Stimulated activated CD8-positive, alpha-beta memory T cell treated with anti-CD3 and anti-CD28 coated beads, Interleukin-12 subunit alpha, Interleukin-12 subunit beta, amount 100 ng/mL, for 24 hours (primary cell): ENCODE measurements around the gene UNC79.
"Not testable (repeated sequence)": the region's sequence is repeated elsewhere in the genome, so short reads cannot be mapped to it uniquely, and the experiment has no call there.

ENCODE experiments used
- DNase-seq: peaks from one replicate; pipeline ENCODE4 v3.0.0-alpha.2; 2020; ENCODE audit errors: extremely low read depth

UNC79 gene

DNA sequence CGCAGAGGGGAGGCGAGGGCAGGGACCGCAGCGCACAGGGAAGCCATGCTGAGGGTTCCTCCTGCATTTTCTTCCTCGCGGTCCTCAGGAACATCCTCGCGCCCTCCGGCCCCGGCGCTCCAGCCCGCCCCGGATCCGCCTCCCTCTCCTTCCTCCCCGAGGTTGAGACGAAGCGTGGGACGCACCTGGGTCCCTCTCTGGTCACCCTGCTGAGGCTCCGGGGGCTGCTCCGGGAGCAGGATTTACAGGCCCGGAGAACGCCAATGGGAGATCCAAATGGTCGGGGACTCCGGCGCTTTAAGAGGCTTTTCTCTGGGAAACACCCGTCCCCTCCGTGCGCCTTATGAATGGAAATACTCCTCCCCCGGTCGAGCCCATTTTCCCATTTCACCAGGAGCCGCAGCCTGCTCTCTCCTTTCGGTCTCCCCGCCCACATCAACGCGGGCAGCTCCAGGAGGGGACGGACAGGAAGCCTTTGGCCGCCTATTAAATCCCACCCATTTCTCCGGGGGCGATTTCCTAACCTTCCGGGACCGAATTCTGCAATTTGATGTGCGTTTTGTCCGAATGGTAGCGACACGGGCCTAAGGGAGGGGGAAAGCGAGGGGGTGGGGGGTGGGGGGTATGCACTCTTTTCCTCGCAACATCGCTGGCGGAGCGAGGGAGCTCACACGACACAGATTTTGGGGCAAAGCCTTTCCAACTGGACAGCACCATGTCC, at the start of gene UNC79:
Gene UNC79 (plus strand): TSS at position 625 of the 721 bp plus-strand sequence. CDS start 91 bp downstream, at position 716.
- no peak for DNase-seq

- no peak for DNase-seq
Observed at GRCh38 chr14:93381644-93382043, 49.1 kb upstream of the UNC79 start.

DNA sequence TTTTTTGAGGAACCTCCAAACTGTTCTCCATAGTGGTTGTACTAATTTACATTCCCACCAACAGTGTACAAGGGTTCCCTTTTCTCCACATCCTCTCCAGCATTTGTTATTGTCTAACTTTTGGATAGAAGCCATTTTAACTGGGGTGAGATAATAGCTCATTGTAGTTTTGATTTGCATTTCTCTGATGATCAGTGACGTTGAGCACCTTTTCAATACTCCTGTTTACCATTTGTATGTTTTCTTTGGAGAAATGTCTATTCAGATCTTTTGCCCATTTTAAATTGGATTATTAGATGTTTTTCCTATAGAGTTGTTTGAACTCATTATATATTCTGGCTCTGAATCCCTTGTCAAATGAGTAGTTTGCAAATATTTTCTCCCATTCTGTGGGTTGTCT, 46.5 kb upstream of the UNC79 start:
- not testable (repeated sequence) for DNase-seq

DNA sequence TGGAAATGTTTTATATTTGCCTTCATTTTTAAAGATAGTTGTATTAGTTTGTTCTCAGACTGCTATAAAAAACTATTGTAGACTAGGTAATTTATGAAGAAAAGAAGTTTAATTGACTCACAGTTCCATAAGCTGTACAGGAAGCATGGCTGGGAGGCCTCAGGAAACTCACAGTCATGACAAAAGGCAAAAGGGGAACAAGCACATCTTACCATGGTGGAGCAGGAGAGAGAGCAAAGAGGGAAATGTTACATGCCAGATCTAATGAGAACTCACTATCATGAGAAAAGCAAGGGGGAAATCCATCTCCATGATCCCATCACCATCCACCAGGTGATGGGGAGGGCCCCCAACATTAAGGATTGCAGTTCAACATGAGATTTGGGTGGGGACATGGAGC, 35.5 kb upstream of the UNC79 start:
- DNase-seq: no peak

DNA sequence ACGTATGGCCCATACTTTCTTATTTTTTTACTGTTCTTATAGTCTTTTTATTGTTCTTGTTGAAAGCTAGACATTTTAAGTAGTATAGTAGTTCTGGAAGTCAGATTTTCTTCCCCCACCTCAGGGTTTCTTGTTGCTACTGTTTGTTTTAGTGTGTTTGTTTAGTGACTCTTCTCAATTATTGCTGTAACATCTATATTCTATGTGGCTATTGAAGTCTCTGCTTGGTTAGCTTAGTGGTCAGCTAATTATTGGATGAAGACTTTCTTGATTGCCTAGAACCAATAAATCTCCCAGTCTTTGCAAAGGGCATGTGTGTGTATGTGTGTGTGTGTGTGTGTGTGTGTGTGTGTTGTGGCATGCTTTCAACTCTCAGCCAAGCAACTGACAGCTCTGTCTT, 34.3 kb upstream of the UNC79 start:
- DNase-seq: no peak

GRCh38 chr14:93398491-93398890, 32.2 kb upstream of the UNC79 start:
- no peak for DNase-seq

- DNase-seq: no peak
Observed at GRCh38 chr14:93402951-93403350, 27.8 kb upstream of the UNC79 start.

GRCh38 chr14:93410021-93410420, 20.7 kb upstream of the UNC79 start:
- DNase-seq: no peak

GRCh38 chr14:93410893-93411292, 19.8 kb upstream of the UNC79 start:
- DNase-seq: no peak

GRCh38 chr14:93425136-93425535, 5.6 kb upstream of the UNC79 start:
- not testable (repeated sequence) for DNase-seq

DNA sequence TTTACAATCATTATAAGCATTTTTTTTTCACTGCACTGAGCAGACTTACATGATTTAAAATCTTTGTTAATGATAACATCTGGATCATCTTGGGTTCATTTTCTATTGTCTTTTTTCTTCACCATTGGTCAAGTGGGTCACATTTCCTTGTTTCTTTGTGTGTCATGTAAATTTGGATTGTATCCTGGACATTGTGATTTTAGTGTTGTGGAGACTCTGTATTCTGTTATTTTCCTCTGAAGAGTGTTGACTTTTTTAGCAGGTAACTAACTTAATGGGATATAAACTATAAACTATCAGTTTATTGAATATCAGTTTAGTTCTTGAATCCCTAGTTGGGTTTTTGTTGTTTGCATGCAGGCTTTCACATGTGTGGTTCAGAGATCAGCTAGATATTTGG, 4.0 kb upstream of the UNC79 start:
- DNase-seq: no peak

DNA sequence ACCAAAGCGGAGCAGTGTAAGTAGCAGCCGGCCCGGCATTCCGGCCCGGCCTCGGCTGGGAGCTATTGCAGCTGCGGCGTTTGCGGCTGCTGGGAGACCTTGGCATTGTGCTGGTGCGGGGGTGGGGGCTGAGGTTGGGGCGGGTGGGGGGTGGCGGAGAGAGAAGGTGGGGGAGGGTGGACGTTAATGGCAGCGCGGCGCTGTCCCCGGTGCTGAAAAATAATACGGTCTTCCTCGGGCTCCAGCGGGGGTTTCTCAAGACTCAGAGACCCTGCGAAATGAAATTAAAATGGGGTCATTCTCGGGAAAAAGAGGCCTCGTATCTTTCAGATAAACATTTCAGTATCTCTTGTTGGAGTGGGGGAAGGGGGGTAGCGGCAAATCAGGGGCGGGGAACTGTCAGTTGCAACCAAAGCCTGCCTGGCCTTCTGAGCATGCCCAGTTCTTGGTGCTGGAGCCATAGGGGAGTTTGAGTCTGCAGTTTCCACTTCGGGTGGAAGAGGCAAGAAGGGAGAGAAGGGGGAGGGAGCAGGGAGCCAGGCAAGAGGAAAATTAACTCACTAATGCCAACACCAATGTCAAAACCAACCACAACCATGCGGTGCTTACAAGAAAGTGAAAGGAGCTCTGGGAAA, 414 bp downstream of the UNC79 start:
- DNase-seq: no peak

- no peak for DNase-seq
Observed at GRCh38 chr14:93454224-93454623, 23.5 kb downstream of the UNC79 start.

GRCh38 chr14:93456356-93456755, 25.6 kb downstream of the UNC79 start:
- DNase-seq: no peak

GRCh38 chr14:93458234-93458633, 27.5 kb downstream of the UNC79 start:
- DNase-seq: no peak

DNA sequence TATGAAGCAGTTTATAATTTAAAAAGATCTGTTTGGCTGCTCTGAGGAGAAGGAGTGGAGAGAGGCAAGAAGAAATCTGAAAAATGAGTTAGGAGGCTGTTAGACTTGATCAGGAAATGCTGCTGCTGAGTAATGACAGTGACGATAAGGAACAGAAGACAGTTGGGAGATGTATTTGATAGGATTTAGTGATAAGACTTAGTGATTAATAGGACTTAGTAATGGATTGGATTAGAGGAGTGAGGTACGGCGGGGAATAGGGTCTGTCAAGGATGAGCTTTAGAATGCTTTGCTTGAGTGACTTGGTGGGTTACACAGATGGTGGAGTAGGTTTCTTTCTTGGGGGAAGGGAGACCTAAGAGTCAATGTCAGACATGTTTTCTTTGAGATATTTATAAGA, 31.7 kb downstream of the UNC79 start:
- no peak for DNase-seq

DNA sequence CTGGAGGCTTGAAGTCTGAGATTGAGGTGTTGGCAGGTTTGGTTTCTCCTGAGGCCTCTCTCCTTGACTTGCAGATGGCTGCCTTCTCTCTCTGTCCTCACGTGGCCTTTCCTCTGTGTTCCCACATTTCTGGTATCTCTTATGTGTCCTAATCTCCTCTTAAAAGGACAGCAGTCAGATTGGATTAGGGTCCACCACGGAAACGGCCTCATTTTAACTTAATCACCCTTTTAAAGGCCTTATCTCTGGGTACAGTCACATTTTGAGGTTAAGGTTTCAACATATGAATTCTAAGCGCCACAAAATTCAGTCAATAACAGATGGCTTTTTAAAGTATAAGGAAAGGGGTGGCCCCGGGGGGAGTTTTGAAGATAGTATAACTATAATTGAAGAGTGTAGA, 33.5 kb downstream of the UNC79 start:
- DNase-seq: no peak

DNA sequence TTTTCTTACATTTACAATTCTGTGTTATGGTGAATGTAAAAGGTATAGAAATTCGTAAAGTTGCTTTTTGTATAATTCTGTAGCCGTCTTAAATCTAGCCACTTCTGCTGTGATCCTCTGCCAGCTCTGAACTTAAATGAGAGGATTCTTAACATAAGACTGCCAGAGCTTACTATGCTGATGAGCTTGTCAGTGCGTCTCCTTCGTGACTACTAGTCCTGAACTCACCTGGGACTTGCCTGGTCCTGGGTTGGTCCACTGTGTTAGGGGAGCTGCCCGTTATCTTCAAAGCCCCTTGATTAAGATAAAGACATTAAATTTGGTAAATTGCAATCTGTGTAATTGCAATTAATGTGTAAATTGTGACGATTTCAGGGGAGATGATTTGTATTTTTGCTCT, 44.7 kb downstream of the UNC79 start:
- DNase-seq: no peak

GRCh38 chr14:93476305-93476704, 45.6 kb downstream of the UNC79 start:
- DNase-seq: no peak

- DNase-seq: not testable (repeated sequence)
Observed at GRCh38 chr14:93479074-93479473, 48.3 kb downstream of the UNC79 start.

DNA sequence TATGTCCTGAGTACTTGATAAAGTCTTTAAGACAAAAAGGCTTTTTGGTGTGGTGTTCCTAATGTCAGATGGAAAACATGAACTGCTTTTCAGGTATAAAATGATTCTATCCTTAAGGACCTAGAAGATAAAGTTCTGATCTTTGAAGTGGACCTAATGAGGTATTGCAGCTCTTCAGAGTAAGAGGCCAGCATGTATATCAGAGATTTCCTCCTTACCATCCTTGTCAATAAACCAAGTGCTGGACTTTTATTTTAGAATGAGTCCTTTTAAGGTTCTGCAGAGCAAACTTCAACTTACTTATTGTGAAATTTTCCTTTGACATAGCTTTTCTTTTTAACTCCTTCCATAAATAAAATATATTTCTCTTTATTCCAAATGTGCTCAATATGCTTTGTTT, 50.1 kb downstream of the UNC79 start:
- DNase-seq: no peak

GRCh38 chr14:93481758-93482157, 51.0 kb downstream of the UNC79 start:
- no peak for DNase-seq

DNA sequence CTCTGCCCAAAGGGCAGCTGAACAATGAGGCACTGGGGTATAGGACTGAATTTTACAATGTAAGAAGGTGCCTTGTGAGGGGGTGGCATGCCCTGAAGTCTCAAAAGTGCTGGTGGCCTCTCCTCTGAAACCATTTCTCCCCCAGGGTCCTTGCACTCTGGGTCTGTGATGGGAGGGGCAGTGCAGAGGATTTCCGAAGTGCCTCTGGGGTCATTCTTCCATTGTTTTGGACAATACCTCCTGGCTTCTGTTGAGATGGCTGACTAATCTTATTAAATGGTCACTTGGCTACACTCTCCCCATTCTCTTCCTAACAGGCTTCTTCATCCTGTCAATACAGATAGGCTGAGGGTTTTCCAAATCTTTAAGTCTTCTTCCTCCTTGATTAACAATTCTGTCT, 59.3 kb downstream of the UNC79 start:
- no peak for DNase-seq

GRCh38 chr14:93493054-93493453, 62.3 kb downstream of the UNC79 start:
- DNase-seq: no peak
